HG02588 (cell line): ENCODE results near the gene PLEKHA3.

Experiments used
- ATAC-seq: cut with Tn5 transposase; IDR thresholded peaks from one replicate; pipeline ENCODE4 v1.9.1; 2021; ENCODE audit warnings: mild to moderate bottlenecking, moderate library complexity; ENCODE audit not compliant: unreplicated experiment

Gene PLEKHA3

DNA sequence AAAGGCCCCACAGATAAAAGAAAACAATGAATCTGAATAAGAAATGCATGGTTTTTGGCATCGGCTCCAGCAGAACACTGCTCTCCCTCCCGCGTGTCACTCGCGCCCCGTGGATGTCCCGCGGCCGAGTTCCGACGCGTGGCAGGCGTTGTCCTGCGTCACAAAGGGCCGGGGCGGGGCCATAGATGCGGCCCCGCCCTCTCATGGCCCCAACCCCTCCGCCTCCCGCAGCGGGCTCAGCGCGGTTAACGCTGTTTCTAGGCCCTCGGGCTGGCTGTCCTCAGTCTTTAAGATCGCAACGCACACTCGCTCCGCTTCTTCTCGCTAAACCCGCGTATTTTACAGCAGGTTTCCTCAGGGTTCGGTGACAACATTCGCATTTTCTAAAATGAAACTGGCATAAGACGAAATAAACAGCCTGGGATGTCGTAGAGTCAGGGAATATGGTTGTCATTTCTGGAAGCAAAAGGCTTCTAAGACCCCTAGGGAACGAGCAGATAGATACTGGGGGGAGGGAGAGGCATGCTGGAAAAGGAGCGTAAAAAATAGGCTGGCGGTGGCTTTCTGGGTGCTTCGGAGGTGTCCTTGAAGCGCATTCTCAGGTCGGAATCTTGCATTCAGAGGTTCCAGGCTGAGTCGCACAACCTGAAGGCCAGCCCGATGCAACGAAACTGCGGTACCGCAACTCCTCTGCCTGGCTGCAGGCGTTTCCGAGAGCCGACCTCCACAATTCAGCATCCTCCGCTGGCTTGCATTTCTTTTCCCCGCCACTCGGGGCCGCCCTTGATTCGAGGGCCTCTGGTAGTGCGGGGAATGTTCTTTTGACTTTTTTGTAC is 1.6 kb upstream of the PLEKHA3 start, which contains the start of gene FKBP7:
Gene FKBP7 (minus strand): TSS at position 162 of the 836 bp plus-strand sequence. CDS start 101 bp downstream, at position 61.
- ATAC-seq: peak; percentile 47

DNA sequence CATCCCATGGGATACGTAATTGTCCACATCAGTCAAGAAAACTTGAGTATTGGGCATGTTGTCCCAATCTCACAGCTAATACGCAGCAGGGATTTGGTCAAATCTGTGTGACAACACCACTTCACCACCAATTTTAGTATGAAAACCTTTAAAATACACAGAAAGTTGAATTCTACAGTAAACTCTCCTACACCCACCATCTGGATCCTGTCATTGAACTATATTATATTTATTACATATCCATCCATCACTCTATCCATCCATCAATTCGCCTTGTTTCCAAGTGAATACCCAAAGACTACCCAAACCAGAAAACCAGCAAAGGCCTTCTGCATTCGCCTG is 1.0 kb upstream of the PLEKHA3 start:
- ATAC-seq: no peak

DNA sequence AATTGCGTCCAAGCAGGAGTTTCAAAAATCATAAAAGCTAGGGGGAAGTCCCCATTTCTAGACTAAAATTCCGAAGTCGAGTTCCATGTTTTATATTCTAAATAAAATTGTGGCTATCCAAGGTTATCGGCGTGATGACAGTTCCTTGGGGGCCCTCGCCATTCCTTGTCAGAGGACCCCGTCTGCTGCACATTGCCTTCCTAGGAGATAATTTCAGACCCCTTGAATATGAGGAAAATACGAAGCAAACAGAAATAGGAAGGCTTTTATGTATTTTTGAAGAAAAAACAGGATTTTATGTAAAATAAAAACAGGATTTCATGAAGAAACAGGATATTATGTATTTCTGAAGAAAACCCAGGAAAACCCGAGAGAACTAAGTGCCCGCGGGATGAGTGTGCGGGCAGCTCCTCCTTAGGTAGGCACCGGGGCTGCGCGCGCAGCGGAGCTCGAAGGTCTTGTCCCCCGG is 465 bp upstream of the PLEKHA3 start:
- ATAC-seq: no peak

DNA sequence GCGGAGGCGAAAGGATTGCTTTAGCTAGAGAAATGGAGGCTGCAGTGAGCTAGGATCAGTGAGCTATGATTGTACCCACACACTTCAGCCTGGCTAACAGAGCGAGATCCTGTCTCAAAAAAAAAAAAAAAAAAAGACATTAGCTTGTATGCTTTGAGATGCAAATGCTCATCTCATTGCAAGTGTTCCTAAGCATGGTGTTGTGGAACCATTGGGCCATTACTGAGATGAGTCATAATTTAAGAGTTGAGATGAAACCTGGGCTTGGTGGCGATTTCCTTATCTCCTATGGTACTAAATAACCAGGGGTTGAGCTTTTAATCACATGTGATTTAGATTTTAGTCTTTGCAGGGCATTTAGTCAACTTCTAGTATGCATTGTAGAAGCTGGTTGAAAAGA is 2.2 kb downstream of the PLEKHA3 start:
- no peak for ATAC-seq

DNA sequence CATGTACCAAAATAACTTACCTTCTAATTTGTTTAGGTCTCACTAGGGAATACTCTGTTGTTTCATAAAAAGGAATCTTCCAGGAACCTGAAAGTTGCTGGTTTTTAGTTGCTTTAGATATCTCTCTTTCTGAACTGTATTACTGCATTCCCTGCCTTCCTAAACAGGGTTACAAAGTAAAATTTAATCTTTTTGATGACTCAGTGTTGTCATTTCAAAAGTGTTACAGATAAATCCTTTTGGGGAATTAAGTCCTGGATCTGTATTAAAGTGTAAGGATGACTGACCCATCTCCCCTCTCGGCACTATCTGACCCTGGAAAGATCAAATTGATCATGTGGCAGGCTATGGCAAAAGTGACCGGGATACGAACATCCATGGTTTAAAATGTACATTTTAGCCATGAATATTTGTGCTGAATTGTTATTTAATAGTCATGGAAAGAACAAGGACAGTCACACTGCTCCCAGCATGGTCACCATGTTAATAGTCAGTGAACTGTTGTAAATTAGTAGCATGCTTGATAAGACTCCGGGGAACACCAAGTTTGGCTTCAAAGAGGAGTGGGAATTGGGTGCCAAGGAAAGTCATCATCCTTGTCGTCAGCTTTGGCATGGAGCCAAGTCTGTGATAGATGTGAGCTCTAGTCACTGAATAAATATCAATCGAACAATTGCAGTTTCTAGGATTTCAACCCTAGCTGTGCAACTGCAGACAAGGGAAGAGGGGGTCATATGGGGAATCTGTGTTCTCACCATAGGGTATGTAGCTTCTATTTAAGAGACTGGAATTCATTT is 4.2 kb downstream of the PLEKHA3 start:
- no peak for ATAC-seq

DNA sequence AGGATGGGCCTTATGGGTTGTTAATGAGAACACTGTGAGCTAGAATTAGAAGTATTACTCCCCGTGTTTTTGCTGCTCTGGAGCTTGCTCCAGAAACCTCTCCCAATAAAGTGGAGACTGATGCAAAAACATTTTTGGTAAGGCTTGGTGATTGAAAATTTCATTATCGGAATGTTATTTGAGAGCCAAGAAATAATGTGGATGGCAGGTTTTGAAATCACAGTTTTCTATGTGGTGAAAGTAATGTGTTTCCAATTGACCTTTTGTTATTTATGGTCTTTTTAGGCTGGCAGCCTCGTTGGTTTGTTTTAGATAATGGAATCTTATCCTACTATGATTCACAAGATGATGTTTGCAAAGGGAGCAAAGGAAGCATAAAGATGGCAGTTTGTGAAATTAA is 5.1 kb downstream of the PLEKHA3 start:
- no peak for ATAC-seq

DNA sequence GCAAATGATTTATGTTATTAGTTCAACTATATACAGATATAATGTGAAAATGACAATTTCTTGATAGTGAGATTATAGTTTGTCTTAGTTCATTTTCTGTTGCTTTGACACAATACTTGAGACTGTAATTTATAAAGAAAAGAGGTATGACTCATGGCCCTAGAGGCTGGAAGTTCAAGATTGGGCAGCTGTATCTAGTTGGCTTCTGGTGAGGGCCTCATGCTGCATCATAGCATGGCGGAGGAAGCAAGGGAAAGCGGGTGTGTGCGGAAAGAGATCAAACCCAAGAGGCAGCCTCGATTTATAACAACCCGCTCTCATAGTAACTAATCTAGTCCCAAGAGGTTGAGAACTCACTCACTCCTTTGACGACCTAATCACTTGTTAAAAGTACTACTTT is 11.4 kb downstream of the PLEKHA3 start:
- no peak for ATAC-seq

DNA sequence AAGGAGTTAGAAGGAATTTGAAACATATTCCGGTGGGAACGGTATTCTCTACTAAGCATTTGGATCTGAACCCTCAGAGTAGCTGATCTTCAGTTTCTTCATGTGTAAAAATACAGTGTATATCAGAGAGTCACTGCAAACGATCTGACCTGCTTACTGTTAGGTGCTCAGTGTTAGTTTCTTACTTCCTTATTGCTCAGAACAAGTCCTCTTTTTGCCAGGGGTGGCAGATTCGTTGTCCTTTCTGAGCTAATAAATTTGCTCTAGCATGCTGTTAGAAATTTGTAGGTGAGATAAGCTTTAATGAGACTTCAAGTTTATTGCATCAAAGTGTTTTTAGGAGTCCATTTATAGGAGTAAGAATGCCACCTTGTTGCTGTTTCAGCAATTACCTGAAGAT is 15.8 kb downstream of the PLEKHA3 start:
- ATAC-seq: no peak

DNA sequence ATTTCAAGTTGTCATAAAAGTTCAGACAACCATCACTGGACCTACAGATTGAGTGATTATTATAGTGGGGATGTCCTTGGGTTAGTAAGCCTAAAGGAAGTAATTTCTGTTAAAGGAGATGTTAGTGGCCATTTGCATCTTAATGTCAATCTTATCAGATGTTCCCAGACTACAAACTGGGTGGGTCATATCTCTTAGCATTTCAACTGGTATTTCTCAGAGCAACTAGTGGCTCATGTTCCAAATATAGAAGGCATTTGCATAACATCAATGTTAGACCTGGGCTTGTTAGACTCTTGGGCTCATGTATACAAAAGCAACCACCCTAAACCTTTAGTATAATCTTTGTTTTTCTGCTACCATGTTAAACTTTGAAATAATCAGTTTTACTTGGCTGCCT is 17.9 kb downstream of the PLEKHA3 start:
- ATAC-seq: no peak

DNA sequence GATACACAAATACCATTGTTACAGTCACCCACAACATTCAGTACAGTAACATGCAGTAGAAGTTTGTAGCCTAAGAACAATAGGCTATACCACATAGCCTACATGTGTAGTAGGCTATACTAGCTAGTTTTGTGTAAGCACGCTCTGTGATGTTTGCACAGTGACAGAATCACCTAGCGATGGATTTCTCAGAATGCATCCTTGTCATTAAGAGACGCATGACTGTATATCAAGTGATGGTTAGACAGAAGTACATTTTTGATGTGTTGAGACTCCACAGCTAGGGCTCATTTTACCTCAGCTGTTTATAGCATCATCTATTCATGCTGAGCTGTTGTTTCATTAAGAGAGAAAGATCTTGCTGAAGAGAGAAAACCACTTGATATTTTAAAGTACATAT is 19.4 kb downstream of the PLEKHA3 start:
- ATAC-seq: no peak

DNA sequence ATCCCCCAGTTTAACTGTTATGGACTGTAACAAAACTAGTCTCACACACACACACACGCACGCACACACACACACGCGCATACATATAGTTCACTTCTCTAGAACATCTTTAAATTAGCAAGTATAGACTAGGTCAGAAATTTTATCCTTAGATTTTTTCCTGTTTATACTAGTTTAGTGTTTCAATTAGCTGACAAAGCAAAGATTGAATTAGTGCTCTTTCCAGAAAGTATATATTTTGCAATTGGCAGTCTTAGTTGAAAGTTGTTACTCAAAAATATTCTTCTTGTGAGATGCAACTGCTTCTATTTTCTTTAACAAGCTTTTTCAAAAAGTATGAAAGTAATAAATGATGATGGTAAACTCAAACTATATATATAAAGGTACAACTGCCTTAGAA is 22.5 kb downstream of the PLEKHA3 start:
- no peak for ATAC-seq

DNA sequence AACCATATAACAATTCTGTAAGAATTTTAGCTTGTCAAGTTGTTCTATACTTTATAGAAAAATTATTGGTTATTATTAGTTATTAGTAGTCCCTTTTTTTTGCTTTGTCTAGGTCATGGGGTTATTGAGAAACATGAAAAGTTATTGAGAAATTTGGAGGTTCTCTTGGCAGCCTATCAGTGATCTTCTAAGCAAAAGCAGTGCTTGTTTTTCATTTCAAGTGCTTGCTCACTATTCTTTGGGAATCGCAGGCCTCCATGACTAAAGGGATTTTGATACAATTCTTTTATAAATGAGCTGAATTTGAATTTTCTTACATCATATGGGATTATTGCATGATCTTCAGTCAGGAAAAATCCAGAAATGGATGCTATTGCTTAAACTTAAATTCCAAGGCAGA is 25.8 kb downstream of the PLEKHA3 start:
- no peak for ATAC-seq

DNA sequence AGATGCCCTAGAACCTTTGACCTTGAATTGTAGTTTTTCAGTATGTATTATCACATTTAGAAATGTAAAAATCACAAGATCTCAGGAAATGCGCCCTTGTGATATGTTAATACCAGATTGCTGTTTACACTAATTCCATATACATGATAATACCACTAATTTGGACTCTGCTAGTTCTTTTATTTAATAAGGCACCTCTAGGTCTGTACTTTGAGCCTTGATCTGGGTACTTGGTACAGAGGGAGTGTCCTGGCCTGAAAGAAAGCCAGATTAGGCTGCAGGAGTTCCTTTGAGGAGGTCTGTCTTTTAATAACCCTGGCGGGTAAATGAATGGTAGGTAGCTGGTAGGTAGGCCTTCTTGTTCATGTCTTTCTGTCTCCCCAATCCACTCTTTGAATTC is 26.3 kb downstream of the PLEKHA3 start:
- ATAC-seq: no peak

DNA sequence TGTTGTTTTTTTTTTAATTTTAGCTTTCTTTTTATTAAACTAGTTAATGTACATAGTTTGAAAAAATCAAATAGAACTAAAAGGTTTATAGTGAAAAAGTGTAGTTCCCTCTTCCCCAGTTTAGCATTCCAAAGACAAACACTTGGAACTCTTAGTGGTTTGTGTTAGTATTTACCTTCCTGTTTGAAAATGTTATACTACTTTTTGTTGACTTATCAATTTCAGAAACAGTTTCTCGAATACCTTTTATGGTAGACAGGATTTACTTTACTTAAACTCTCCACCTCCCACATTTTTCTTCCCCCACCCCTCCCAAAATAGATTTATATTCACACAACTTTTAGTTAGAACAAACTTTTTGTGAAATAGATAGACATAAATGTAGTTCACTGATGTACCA is 26.7 kb downstream of the PLEKHA3 start:
- ATAC-seq: no peak

DNA sequence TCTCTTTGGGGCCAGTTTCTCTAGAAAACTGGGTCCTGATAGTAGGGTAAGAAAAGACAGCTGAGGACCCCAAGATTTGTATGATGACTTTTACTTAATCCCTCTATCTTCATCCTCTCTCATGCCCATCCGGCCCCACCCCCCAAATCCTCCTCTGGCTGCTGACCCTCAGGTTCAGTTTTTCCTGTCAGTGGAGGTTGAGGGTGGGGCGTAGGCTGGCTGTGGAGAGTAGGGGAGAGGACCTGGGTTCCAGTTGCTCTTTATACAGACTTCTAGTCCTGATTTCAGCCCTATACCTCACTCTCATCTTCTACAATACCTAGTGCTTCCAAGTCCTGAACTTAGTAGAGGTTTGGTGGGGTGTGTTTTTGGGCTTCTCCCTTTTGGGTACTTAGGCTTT is 28.4 kb downstream of the PLEKHA3 start:
- no peak for ATAC-seq

DNA sequence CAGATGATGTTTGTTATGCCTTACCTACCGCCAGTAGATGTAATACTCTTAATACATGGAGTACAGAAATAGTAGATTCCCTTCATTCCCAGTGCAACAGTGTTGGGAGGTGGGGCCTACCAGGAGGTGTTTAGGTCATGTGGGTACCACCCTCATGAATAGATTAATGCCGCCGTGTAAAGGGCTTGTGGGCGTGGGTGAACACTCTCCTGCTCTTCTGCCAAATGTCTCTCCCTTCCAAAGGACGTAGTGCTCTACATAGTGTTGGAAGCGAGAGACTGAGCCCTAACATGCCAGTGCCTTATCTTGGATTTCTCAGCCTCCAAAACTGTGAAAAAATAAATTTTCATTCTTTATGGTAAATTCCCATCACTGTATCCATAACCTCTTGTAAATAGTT is 30.1 kb downstream of the PLEKHA3 start:
- no peak for ATAC-seq

DNA sequence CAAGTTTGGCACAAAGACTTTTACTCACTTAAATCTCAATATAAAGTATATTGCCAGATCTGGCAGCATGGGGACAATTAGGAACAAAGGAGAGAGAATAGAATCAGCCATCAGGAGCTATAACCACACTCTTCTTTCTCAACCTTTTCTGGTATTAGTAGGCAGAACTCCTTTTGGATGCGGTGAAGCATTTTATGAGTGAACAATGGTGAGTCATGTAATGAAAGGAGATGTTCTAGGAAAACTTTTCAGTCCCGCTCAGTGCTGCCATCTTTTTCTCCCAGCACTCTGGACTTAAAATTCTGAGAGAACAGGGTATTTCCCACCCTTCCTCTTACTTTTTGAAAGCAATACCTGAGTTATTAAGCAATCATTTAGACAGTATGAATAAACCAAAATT is 32.2 kb downstream of the PLEKHA3 start:
- no peak for ATAC-seq

DNA sequence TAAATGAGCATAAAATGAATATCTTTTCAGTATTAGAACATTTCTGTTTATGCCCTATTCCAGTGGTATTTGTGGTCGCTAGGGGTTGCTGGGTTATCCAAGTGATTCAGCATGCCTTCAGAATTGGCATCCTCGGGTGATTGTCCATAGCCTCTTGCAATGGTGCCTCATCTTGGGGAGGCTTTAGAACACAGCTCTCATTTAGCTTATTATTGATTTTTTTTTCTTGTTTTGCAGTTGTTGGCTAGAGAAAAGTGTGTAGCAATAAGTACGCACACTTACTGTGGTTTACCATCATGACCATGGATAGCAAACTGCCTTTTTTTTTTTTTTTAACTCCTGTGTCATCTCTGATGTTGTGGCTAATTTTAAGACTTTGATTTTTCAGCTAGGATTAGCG is 33.6 kb downstream of the PLEKHA3 start:
- no peak for ATAC-seq

DNA sequence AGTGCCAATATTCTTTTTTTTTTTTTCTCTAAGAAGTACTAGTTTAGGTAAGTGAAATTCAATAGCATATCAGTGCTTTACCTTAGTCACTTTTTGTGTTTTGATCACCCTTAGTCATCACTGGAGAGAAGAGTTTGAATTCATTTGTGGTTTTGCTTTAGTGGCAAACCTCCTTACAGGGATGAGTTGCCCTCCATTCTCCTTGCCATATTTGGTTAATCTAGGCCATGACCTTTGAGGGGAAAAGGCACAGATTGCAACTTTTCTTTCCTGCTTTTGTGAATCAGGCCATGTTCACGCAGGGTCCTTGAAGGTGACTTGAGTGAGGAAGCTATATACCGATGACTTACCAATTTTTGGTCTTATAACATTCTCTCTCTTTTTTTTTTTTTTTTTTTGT is 34.4 kb downstream of the PLEKHA3 start:
- no peak for ATAC-seq

DNA sequence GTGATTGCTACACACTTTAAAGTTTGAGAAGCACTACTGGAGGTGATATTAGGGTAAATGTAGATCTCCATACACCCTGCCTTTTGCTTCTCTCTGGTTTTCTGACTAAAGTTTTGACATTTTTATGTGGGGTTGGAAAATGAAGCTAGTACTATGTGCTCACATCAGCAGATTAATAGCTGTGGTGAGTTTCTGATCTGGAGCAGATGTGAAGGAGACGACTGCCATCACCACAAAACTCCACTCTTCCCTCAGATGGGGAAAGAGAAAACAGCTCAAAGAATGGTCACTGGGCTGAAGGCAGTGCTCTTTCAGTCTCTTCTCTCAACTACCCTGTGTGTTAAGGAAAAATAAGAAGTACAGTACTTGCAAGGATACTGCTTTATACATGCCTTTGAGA is 37.2 kb downstream of the PLEKHA3 start:
- ATAC-seq: no peak

DNA sequence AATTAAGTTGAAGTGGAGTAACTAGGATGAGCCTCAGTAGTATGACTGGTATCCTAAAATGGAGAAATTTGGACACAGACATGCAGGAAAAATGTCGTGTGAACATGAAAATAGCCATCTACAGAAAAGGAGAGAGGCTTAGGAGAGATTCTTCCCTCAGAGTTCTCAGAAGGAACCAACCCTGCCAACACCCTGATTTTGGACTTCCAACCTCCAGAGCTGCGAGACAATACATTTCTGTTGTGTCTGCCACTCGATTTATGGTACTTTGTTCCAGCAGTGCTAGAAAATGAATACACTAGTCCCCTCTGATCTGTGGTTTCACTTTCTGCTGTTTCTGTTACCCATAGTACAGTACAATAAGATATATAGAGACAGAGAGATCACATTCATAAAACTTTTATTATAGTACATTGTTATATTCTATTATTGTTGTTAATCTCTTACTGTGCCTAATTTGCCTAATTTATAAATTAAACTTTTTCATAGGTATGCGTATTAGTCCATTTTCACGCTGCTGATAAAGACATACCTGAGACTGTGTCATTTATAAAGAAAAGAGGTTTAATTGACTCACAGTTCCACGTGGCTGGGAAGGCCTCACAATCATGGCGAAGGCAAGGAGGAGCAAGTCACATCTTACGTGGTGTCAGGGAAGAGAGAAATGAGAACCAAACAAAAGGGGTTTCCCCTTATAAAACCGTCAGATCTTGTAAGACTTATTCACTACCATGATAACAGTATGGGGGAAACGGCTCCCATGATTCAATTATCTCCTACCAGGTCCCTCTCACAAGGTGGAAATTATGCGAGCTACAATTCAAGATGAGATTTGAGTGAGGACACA is 41.3 kb downstream of the PLEKHA3 start:
- no peak for ATAC-seq
